H9 (cell line): Measurements from ENCODE around the gene MOB3B. TPM values are rescaled to one million over a fixed set of nuclear protein-coding genes. Genes with fewer than 3 reads are reported as not detected.

Experiments
- DNase-seq: peaks from one replicate; pipeline ENCODE4 v3.0.0-alpha.2; 2017
- H2AFZ ChIP-seq: one replicate; pipeline ENCODE4 v1.6.1; 2013; ENCODE audit warnings: mild to moderate bottlenecking, low read length, control low read depth, moderate library complexity
- H2AK5ac ChIP-seq: 2 replicates; pipeline ENCODE4 v1.6.1; 2013; ENCODE audit warnings: low read length, control low read depth, mixed read lengths; ENCODE audit not compliant: insufficient read length
- H2BK120ac ChIP-seq: one replicate; pipeline ENCODE4 v1.6.1; 2013; ENCODE audit warnings: low read depth, mild to moderate bottlenecking, low read length, control low read depth, inconsistent platforms; ENCODE audit not compliant: poor library complexity, severe bottlenecking
- H2BK12ac ChIP-seq: 2 replicates; pipeline ENCODE4 v1.6.1; 2013; ENCODE audit warnings: low read length, control low read depth, mixed read lengths, low read depth; ENCODE audit not compliant: insufficient read length
- H2BK15ac ChIP-seq: 2 replicates; pipeline ENCODE4 v1.6.1; 2013; ENCODE audit warnings: low read depth, low read length, control low read depth
- H2BK20ac ChIP-seq: one replicate; pipeline ENCODE4 v1.6.1; 2013; ENCODE audit warnings: low read depth, mild to moderate bottlenecking, low read length, control low read depth, inconsistent platforms; ENCODE audit not compliant: poor library complexity, severe bottlenecking
- H2BK5ac ChIP-seq: 2 replicates; pipeline ENCODE4 v1.6.1; 2013; ENCODE audit warnings: low read length, control low read depth, mixed read lengths; ENCODE audit not compliant: insufficient read length
- H3K14ac ChIP-seq: 2 replicates; pipeline ENCODE4 v1.6.1; 2013; ENCODE audit warnings: low read length, control low read depth; ENCODE audit not compliant: insufficient read depth
- H3K18ac ChIP-seq: 2 replicates; pipeline ENCODE4 v1.6.1; 2013; ENCODE audit warnings: low read depth, mild to moderate bottlenecking, mixed read lengths, low read length, control low read depth; ENCODE audit not compliant: insufficient read length
- H3K23ac ChIP-seq: 2 replicates; pipeline ENCODE4 v1.6.1; 2013; ENCODE audit warnings: low read length, control low read depth, mixed read lengths, low read depth; ENCODE audit not compliant: insufficient read length
- H3K23me2 ChIP-seq: 2 replicates; pipeline ENCODE4 v1.6.1; 2013; ENCODE audit warnings: low read depth, mild to moderate bottlenecking, mixed read lengths, low read length, control low read depth; ENCODE audit not compliant: insufficient read length, poor library complexity, severe bottlenecking
- H3K27ac ChIP-seq: 2 replicates; pipeline ENCODE4 v1.5.1; 2013; ENCODE audit warnings: low read length, control low read depth, mixed read lengths, low read depth; ENCODE audit not compliant: insufficient read length
- H3K27me3 ChIP-seq: 2 replicates; pipeline ENCODE4 v1.6.1; 2013; ENCODE audit warnings: low read length, control low read depth, inconsistent platforms; ENCODE audit not compliant: insufficient read depth
- H3K4ac ChIP-seq: 2 replicates; pipeline ENCODE4 v1.6.1; 2013; ENCODE audit warnings: low read depth, mild to moderate bottlenecking, control low read depth, inconsistent platforms, low read length, moderate library complexity
- H3K4me1 ChIP-seq: 2 replicates; pipeline ENCODE4 v1.6.1; 2013; ENCODE audit warnings: low read length, control low read depth, inconsistent platforms; ENCODE audit not compliant: insufficient read depth
- H3K4me2 ChIP-seq: 2 replicates; pipeline ENCODE4 v1.6.1; 2013; ENCODE audit warnings: low read length, control low read depth, mixed read lengths; ENCODE audit not compliant: insufficient read length, insufficient read depth
- H3K56ac ChIP-seq: 2 replicates; pipeline ENCODE4 v1.6.1; 2013; ENCODE audit warnings: low read depth, mild to moderate bottlenecking, mixed read lengths, low read length, control low read depth; ENCODE audit not compliant: insufficient read length
- H3K79me1 ChIP-seq: 2 replicates; pipeline ENCODE4 v1.6.1; 2013; ENCODE audit warnings: low read depth, mild to moderate bottlenecking, moderate library complexity, low read length, control low read depth, inconsistent platforms; ENCODE audit not compliant: insufficient read depth, poor library complexity, severe bottlenecking
- H3K79me2 ChIP-seq: 2 replicates; pipeline ENCODE4 v1.6.1; 2013; ENCODE audit warnings: low read length, control low read depth, inconsistent platforms; ENCODE audit not compliant: insufficient read depth
- H3K9ac ChIP-seq: 2 replicates; pipeline ENCODE4 v1.6.1; 2013; ENCODE audit warnings: low read length, control low read depth, mixed read lengths; ENCODE audit not compliant: insufficient read length; ENCODE audit errors: extremely low read depth
- H3K9me3 ChIP-seq: one replicate; pipeline ENCODE4 v1.6.1; 2013; ENCODE audit warnings: low read depth, low read length, inconsistent platforms; ENCODE audit not compliant: control insufficient read depth
- H3T11ph ChIP-seq: one replicate; pipeline ENCODE4 v1.6.1; 2013; ENCODE audit warnings: mild to moderate bottlenecking, low read length, control low read depth, inconsistent platforms
- H4K20me1 ChIP-seq: one replicate; pipeline ENCODE4 v1.6.1; 2013; ENCODE audit not compliant: control insufficient read depth, insufficient read length, insufficient read depth
- H4K5ac ChIP-seq: 2 replicates; pipeline ENCODE4 v1.6.1; 2013; ENCODE audit warnings: low read depth, mild to moderate bottlenecking, mixed read lengths, low read length, control low read depth; ENCODE audit not compliant: insufficient read length
- H4K8ac ChIP-seq: replicated peaks from 2 replicates; pipeline ENCODE4 v1.6.1; 2013; ENCODE audit warnings: low read length, control low read depth, mixed read lengths, low read depth; ENCODE audit not compliant: insufficient read length
- H4K91ac ChIP-seq: 2 replicates; pipeline ENCODE4 v1.6.1; 2013; ENCODE audit warnings: low read depth, mild to moderate bottlenecking, moderate library complexity, mixed read lengths, low read length, control low read depth; ENCODE audit not compliant: insufficient read length
- H3K27ac Mint-ChIP-seq, 3 experiments: 2 replicates in 2 of 3; 3 replicates in 1 of 3; pipeline ENCODE4 v1.8.0; 2020 to 2021; ENCODE audit warnings: mixed read lengths in 3 of 3, mild to moderate bottlenecking in 1 of 3, moderate library complexity in 1 of 3
- H3K27me3 Mint-ChIP-seq: 2 replicates; pipeline ENCODE4 v1.8.0; 2021; ENCODE audit warnings: low read depth, mild to moderate bottlenecking, moderate library complexity, mixed read lengths
- H3K36me3 Mint-ChIP-seq, 3 experiments: 2 replicates in 2 of 3; 3 replicates in 1 of 3; pipeline ENCODE4 v1.8.0; 2020 to 2021; ENCODE audit warnings: low read depth in 3 of 3, mixed read lengths in 3 of 3; ENCODE audit not compliant: insufficient read depth in 1 of 3
- H3K4me1 Mint-ChIP-seq, 2 experiments: 2 replicates each; pipeline ENCODE4 v1.8.0; 2020; ENCODE audit warnings: mixed read lengths in 2 of 2
- H3K4me3 Mint-ChIP-seq, 2 experiments: 2 replicates in 1 of 2; 3 replicates in 1 of 2; pipeline ENCODE4 v1.8.0; 2020 to 2021; ENCODE audit warnings: mild to moderate bottlenecking in 2 of 2, mixed read lengths in 2 of 2, moderate library complexity in 1 of 2
- H3K9me3 Mint-ChIP-seq, 2 experiments: 2 replicates in 1 of 2; 3 replicates in 1 of 2; pipeline ENCODE4 v1.8.0; 2020; ENCODE audit warnings: mild to moderate bottlenecking in 2 of 2, mixed read lengths in 2 of 2, moderate library complexity in 1 of 2
- WGBS: extraction: QIAGEN DNeasy Blood & Tissue Kit; methylation state at CpG from one replicate; pipeline ENCODE4 v1.1.7; 2013; ENCODE audit warnings: missing lambda C conversion rate, low lambda C conversion rate, mixed read lengths; ENCODE audit not compliant: insufficient read length; ENCODE audit errors: extremely low coverage; 5-methylcytosine and 5-hydroxymethylcytosine counted together
- total RNA-seq: library from RNA; stranded (reverse); gene quantifications from 2 replicates; pipeline ENCODE4 v1.2.1, GENCODE V29; 2021
- TF ChIP-seq, protein P1 (sequence below): fragments of 200-600 bp; sonication (generic); conservative IDR thresholded peaks from 3 replicates; pipeline ENCODE4 v1.8.0; 2021; ENCODE audit warnings: antibody characterized with exemption, mild to moderate bottlenecking

Gene MOB3B
- total RNA-seq, 1 experiment from 2014 or later, result 9.8 TPM

DNA sequence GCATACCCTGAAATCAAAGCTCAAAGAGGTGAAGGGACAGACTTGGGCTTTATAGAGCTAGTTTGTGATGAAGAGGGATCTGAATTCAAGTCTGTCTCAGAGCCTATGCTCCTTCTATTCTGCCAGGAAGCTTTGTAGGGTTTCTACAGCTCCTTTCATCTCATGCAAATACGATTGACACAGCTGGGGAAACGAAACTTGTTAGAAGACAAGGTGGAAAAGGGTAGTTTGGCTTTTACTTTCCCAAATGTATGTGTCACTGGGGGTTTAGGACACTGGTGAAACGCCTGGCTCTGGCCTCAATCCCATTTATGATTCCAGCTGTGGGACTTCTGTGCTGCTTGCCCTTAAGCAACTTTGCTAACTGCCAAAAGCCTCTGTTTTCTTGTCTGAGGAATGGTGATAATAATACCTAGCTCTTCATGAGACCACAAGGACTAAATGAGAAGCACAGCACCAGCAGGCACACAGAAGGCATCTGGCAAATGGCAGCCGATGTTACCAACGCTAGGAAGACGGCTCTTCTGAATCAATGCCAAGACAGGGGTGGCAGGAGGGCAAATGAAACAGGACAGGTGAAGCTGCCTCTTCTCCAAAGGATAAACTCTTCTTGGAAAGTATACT is 162.3 kb downstream of the MOB3B start:
- Histone ChIP-seq H3K79me2 (no peaks in the 10 kb centered on the region), H2AK5ac (no peak overlapping the region), H3K9me3 (no peaks in the 10 kb centered on the region), H2BK12ac (no peak overlapping the region), H2BK120ac (no peak overlapping the region), H2BK20ac (no peak overlapping the region), H4K91ac (no peak overlapping the region), H4K5ac (no peak overlapping the region), H3K18ac (no peak overlapping the region), H3K4me1 (peaks cover 29% of the 10 kb centered on the region), H3K4ac (no peak overlapping the region), H3K9ac (no peak overlapping the region), H2BK5ac (no peak overlapping the region), H3K27ac (no peak overlapping the region), H3K23ac (no peak overlapping the region), H3T11ph (no peak overlapping the region), H3K56ac (no peak overlapping the region), H3K27me3 (no peaks in the 10 kb centered on the region), H3K23me2 (no peaks in the 10 kb centered on the region), H2BK15ac (no peak overlapping the region), H4K20me1 (no peaks in the 10 kb centered on the region), H2AFZ (no peak overlapping the region), H3K4me2 (no peak overlapping the region), H3K79me1 (no peaks in the 10 kb centered on the region), H3K14ac (no peak overlapping the region), H4K8ac (no peak overlapping the region)
- H3K27me3 Mint-ChIP-seq, result no peaks in the 10 kb centered on the region
- TF ChIP-seq, protein P1, sequence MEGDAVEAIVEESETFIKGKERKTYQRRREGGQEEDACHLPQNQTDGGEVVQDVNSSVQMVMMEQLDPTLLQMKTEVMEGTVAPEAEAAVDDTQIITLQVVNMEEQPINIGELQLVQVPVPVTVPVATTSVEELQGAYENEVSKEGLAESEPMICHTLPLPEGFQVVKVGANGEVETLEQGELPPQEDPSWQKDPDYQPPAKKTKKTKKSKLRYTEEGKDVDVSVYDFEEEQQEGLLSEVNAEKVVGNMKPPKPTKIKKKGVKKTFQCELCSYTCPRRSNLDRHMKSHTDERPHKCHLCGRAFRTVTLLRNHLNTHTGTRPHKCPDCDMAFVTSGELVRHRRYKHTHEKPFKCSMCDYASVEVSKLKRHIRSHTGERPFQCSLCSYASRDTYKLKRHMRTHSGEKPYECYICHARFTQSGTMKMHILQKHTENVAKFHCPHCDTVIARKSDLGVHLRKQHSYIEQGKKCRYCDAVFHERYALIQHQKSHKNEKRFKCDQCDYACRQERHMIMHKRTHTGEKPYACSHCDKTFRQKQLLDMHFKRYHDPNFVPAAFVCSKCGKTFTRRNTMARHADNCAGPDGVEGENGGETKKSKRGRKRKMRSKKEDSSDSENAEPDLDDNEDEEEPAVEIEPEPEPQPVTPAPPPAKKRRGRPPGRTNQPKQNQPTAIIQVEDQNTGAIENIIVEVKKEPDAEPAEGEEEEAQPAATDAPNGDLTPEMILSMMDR, result no peak
- DNase-seq, result no peak
- no peak overlapping the region for H3K4me3 Mint-ChIP-seq
- H3K4me1 Mint-ChIP-seq, result peaks cover 66 to 69% of the 10 kb centered on the region in 2 experiments
- H3K27ac Mint-ChIP-seq, result peak overlapping the region; percentile 8 to 87 (median 65)
- no peaks in the 10 kb centered on the region for H3K9me3 Mint-ChIP-seq
- H3K36me3 Mint-ChIP-seq, result peaks cover 0 to 6% (median 0%) of the 10 kb centered on the region in 3 experiments; a peak in 3 of 7 replicates
- no CpG with 5 or more reads among the region's 6 CpGs for WGBS
